ENCODE results near the gene PTPRC.
A peak's percentile ranks its signal among the peaks of the same experiment; 100 is the strongest.

The PTPRC gene

DNA sequence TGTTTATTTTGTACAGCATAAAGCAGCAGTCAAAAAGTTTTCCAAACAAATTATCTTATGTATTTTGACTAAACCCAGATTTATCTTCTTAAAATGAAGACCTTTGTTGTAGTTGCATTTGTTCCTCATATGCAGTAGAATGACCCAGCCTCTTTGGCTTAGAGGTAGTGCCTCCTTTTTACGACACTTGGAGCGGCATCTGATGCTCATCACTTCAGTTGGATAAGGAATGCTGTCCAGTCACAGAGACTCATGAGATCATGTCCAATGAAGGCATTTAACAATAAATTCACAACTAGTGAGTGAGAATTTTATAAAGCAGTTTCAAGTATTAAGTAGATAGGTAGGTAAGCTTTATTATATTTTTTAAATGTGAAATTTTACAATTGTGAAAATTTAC is 35.2 kb downstream of the PTPRC start:
- no peak for DNase-seq (ENCODE audit: low spot score)

DNA sequence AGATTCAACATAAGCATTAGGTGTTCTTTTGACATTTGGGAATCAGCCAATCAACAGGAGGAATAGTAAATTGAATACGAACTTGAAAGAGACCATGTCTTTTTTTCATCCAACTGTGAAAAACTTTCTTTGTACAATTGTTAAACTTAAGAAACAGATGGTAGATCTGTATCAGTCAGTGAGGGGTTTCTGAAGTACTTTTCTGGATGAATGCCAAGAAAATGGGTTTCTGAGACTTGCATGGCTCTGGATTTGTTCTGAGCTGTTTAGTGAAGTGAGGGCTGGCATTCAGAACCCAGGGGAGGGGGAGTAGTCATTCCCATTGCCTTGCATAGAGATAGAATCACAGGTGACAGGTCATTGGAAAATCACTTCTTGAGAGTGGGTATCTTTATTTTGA is 37.4 kb downstream of the PTPRC start:
- DNase-seq (ENCODE audit: low spot score): no peak

- no peak for DNase-seq (ENCODE audit: low spot score)
These were observed 38.2 kb downstream of the PTPRC start for GRCh38 chr1:198677027-198677426.

- DNase-seq (ENCODE audit: low spot score): no peak
These were observed 39.0 kb downstream of the PTPRC start for GRCh38 chr1:198677871-198678270.

DNA sequence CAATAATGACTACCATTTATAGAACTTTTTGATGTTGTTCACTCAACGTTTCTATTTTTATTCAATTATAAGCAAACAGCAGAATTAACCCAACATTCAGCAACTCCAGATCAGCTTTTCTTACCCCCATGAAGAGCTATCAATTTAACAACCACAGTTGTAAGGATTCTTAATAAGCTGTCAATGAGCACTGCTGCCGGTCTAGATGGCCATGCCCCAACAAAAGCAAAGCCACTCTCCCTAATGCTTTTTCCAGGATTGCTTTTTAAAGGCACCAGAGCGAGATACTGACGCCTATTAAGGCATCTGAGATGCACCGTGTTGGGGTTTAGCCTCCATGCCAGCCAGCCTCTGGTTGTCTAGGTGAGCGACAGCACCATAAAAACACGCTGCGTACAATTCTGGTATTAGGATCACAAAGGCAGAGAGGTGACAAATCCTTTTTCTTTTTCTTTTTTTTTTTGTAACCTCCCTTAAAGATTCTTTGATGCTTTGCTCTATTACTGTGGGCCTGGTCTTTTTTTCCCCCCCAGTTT is 39.5 kb downstream of the PTPRC start:
- DNase-seq (ENCODE audit: low spot score): no peak

GRCh38 chr1:198678901-198679329 is 40.1 kb downstream of the PTPRC start:
- no peak for DNase-seq (ENCODE audit: low spot score)

- no peak for DNase-seq (ENCODE audit: low spot score)
These were observed 40.8 kb downstream of the PTPRC start for GRCh38 chr1:198679535-198680173.

- DNase-seq (ENCODE audit: low spot score): no peak
These were observed 41.5 kb downstream of the PTPRC start for GRCh38 chr1:198680174-198680875.

DNA sequence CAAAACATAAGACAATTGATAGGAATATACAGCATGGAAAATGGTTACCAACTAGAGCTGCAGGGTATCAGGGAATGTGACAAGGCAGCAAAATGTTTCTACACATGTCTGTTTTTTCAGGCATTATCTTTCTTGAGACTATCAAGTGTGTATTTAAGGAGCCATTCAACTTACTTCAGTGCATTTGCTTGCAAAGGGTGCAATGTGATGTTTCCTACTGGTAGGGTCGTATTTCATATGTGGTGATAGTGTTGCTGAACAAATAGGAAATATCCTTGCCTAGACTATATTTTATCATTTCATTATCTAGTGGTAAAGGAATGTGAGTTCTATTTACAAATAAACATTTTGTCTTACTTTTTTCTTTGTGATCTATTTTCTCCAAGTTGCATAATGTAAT is 42.4 kb downstream of the PTPRC start:
- DNase-seq (ENCODE audit: low spot score): no peak

GRCh38 chr1:198681831-198682759 is 43.3 kb downstream of the PTPRC start:
- DNase-seq (ENCODE audit: low spot score): peak; percentile 87

DNA sequence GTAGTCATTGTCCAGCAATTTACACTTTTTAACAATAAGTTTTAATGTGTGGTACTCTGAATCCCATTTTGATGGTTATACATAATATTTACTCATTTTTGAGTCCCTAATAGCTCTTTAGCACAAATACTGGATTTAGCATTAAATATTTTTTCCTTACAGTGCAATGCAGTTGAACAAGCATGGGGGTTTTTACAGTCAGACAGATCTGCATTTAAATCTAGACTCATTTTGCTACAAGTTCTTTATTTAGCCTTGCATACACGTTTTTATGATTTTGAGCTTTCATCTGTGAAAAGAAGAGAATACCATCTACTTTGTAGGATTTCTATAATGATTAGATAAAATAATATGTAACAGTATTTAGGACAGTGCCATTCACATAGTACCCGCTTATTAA is 44.0 kb downstream of the PTPRC start:
- no peak for DNase-seq (ENCODE audit: low spot score)

DNA sequence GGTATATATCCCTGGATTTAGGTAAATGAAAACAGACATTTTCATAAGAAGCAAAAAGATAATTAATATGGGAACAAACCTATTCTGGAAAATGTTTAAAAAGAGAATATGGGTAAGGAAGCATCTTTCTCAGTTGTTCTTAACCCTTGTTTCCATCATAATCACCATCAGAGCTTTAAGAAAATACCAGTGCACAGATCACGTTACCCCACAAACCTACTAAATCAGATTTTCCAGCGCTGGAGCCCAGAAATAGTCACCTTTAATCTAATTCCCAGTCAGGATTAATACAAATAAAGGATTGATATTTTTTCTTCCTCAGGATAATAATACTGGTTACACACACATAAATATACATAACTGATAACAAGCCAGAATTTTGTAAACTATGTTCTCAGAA is 44.6 kb downstream of the PTPRC start:
- no peak for DNase-seq (ENCODE audit: low spot score)

GRCh38 chr1:198686069-198686728 is 47.4 kb downstream of the PTPRC start:
- peak; percentile 73 for DNase-seq (ENCODE audit: low spot score)

- no peak for DNase-seq (ENCODE audit: low spot score)
These were observed 48.6 kb downstream of the PTPRC start for GRCh38 chr1:198687429-198687828.

GRCh38 chr1:198691063-198691462 is 52.2 kb downstream of the PTPRC start:
- DNase-seq (ENCODE audit: low spot score): no peak

GRCh38 chr1:198693321-198693720 is 54.5 kb downstream of the PTPRC start:
- no peak for DNase-seq (ENCODE audit: low spot score)

- no peak for DNase-seq (ENCODE audit: low spot score)
These were observed 55.7 kb downstream of the PTPRC start for GRCh38 chr1:198694542-198694941.

DNA sequence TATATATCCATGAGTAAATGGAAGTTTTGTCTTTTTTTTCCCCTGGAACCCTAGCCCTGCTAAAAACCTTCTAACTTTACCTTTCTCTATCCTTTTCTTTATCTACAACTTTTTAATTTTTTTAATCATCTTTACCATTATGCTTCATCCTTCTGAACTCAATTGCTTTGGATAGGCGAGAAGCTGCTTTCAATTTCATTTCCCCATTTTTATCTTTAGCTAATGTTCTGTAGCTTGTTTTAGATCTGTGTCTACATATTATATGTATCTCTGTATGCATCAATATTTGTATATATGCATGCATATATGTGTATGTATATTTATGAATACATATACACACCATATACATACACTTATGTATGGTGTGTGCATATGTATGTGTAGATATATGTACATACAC is 57.4 kb downstream of the PTPRC start:
- no peak for DNase-seq (ENCODE audit: low spot score)

DNA sequence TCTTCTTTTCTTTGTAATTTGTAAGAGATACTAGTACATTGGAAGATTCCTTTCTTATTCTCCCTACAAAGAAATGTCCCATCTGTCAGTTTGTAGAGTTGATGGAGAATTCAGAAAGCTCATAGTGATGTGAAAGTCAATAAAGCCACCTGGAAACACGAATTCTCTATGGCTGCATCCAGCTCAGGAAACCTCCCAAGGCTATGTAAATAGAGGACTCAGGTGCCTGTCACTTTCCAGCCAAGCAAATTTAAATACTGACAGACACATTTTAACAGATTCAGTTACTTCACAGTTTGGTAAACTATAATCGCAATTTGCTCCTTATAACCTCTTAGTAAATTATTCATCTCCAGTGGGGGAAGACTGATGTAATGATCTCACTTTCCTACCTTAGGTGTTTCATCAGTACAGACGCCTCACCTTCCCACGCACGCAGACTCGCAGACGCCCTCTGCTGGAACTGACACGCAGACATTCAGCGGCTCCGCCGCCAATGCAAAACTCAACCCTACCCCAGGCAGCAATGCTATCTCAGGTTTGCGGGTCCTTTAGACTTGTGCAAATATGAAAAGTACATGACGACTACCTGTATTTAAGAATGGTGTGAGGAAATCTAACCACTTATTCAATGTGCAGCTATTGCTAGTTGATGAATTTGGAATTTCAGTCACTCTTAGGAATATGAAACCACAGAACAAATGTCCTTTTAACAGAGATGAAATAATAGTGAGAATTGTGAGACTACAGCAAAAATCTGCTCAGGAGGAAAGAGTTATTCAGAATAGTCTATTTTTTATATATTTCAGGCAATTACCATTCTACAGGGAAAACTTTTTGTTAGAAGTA is 60.6 kb downstream of the PTPRC start:
- DNase-seq (ENCODE audit: low spot score): peak; percentile 47

GRCh38 chr1:198700016-198700392 is 61.2 kb downstream of the PTPRC start:
- no peak for DNase-seq (ENCODE audit: low spot score)

GRCh38 chr1:198700396-198700795 is 61.6 kb downstream of the PTPRC start:
- no peak for DNase-seq (ENCODE audit: low spot score)

All from SW480 (cell line).